ENCODE data around the gene TBC1D10A.

Gene TBC1D10A

GRCh38 chr22:30326706-30327362, at the start of gene TBC1D10A:
Gene TBC1D10A, minus strand, starts transcription at chr22:30326941. Its CDS starts 60 bp downstream, at chr22:30326881.
- peak; percentile 94 for DNase-seq

DNA sequence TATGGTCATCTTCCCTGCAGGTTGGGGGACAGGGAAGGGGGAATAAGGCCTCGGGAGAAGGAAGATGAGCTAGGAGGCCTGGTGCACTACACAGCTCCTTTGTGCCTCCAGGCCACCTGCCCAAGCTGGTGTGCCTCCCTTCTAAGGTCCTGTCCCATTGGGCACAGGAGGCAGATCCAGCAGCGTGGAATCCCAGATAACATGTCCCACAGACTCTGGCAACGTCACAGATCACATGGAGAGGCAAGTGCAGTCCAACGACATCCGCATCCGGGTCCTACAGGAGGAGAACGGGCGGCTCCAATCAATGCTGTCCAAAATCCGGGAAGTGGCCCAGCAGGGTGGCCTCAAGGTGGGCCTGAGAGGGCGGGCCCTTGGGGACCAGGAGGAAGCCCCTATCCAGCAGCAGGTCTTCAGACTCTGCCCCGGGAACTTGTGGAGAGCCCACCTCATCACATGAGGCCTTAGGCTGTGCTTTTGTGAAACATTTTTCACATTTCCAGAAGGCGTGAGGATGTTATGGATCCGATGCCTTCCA, 48.6 kb upstream of the TBC1D10A start:
- DNase-seq: no peak

DNA sequence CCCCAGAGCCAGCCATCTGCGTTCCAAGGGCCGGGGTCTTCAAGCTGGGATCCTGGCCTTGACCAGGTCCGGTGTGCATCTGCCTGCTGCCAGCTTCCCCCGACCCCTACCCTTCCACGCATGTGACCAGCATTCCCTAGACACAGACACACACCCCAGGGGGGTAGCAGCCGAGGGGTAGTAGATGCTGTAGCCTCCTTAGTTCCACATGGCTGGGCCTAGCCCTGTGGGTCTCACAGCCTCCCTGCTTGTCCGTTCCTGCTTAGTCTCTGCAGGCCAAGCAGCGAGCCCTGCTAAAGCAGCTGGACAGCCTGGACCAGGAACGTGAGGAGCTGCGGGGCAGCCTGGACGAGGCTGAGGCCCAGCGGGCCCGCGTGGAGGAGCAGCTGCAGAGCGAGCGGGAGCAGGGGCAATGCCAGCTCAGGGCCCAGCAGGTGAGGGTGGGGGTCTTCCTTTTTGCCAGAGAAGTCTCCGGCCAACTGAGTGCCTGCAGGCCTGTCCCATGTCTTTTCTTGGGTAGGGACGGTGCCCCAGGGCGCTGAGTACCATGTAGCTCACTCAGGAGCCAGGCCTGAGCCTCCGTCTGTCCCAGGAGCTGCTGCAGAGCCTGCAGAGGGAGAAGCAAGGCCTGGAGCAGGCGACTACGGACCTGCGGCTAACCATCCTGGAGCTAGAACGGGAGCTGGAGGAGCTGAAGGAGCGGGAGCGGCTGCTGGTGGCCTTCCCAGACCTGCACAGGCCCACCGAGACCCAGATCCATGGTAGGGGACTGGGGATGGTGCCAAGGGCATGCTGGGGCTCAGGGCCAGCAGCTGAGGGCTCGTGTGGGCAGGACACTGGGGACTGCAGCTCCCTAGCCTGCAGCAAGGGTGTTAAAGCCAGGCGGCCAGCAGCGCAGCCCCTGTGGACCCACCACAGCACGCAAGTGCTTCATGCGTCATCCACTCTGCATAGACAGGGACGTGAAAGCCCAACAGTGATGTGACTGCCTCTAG, 46.9 kb upstream of the TBC1D10A start:
- no peak for DNase-seq

- DNase-seq: no peak
Observed at GRCh38 chr22:30372915-30373314, 46.2 kb upstream of the TBC1D10A start.

DNA sequence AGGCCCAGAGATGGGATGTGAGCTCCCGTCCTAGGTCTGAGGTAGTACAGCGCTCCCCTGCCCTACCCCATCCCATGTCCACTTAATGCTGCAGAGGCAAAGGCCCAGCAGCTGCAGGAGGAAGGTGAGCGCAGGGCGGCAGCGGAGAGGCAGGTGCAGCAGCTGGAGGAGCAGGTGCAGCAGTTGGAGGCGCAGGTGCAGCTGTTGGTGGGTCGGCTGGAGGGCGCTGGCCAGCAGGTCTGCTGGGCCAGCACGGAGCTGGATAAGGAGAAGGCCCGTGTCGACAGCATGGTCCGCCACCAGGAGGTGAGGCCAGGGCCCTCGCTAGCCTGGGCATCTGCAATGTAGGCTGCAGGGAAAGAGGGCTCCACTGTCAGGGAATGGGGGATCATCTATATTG, 45.2 kb upstream of the TBC1D10A start:
- no peak for DNase-seq

GRCh38 chr22:30371321-30371720, 44.6 kb upstream of the TBC1D10A start:
- no peak for DNase-seq

DNA sequence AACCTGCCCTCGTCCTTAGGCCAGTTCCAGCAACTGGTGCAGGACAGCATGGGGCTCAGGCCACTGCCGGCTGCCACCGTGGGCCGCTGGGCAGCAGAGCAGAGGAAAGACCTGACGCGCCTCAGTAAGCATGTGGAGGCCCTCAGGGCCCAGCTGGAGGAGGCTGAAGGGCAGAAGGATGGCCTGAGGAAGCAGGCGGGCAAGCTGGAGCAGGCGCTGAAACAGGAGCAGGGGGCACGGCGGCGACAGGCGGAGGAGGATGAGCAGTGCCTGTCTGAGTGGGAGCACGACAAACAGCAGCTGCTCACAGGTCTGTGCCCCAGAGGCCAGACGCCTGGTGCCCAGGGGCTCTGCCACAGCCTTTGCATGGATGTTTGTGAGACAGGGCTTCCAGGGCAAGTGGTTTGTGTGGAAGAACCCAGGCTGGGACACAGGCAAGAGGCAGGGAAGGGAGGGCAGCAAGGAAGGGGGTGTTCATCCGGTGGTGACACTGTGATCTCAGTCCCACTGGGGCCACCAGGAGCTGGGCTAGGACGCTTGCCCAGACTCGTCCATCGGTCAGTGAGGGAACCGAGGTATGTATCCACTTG, 44.0 kb upstream of the TBC1D10A start:
- DNase-seq: no peak

DNA sequence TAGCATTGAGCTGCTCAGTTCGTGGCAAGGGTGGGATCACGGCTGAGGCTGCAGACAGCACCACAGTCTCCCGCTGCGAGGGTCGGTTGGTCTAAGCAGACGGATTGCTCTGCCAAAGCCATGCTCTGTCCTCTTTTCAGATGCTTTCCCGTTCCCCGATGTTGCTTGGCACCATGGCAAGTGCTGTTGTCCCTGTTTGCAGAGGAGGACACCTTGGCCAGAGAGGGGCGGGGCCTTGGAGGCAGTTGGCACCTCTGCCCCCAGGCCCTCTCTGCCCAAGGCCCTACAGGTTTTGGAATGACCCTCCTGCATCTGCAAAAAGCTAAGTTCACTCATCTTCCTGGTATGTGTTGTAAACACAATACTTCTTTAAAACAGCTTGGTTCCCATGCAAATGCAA, 41.7 kb upstream of the TBC1D10A start:
- no peak for DNase-seq

DNA sequence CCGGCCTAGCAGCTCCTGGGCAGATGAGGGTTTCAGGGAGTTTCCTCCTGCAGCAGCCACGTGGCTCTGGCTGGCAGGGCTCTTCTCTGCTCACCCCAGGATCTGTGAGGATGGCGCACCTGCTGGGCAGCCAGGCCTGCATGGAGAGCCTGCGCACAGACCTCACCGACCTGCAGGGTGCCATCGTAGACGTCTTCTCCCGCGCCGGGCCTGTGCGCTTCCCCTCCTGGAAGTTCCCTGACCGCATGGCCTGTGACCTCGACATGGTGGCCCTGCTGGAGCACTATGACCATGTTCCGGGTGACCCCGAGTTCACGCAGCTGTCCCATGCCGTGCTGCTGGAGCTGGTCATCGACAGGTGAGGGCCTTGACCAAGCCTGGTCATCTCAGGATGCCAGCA, 39.1 kb upstream of the TBC1D10A start:
- no peak for DNase-seq

GRCh38 chr22:30362651-30363281, 36.0 kb upstream of the TBC1D10A start:
- DNase-seq: no peak

DNA sequence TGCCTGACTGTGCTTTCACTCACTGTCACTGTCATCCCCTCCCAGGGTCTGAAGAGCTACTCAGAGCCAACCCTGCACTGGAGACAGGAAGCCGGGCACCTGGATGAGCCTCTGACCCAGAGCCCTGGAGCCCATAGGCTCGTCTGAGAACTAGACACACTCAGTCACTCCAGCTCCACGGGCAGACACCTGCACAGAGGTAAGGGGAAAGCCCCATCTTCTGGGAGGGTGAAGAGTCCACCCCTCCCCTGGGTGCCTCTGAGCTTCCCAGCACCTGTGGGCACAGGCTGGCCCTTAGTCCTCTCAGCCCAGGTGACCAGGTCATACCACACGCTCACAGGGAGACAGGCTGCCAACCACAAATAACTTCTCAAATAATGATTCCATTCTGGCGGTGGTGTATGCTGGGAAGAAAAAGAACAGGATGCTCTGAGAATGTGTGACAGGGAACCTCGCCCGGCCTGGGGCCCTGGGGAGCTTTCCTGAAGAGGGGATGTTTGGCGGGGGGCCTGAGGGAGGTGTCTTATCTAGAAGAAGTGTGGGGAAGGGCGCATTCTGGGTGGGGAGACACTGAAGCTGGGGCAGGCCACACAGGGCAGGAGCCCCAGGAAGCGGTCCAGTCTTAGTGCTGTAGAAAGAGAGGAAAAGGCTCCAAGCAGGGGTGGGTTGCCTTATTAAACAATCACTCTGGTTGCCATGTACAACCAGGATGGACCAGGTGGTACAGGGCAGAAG, 35.3 kb upstream of the TBC1D10A start:
- DNase-seq: no peak

GRCh38 chr22:30358541-30358940, 31.8 kb upstream of the TBC1D10A start:
- DNase-seq: no peak

GRCh38 chr22:30357650-30358215, 31.0 kb upstream of the TBC1D10A start:
- DNase-seq: no peak

DNA sequence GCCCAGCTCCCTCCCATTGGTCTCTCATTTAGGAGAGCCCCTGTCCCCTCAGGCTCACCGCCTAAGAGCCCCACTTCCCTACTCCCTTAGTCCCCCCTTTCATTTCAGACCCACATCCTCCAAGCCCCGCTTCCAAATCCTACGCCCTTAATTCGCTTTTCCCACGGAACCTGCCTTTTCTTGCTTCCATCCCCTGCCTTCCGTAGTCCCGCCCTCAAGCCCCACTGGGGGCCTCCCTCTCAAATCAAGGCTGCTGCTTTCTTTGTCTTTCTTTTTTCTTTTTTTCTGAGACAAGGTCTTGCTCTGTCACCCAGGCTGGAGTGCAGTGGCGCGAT, 30.5 kb upstream of the TBC1D10A start:
- peak; percentile 28 for DNase-seq

- peak; percentile 87 for DNase-seq
Observed at GRCh38 chr22:30356449-30357235, 29.9 kb upstream of the TBC1D10A start, which contains the start of the genes CCDC157 and SF3A1. Gene CCDC157, plus strand, starts transcription at chr22:30357007. Its CDS starts 8,994 bp downstream, at chr22:30366001. Gene SF3A1, minus strand, starts transcription at chr22:30356894. Its CDS starts 102 bp downstream, at chr22:30356792.

DNA sequence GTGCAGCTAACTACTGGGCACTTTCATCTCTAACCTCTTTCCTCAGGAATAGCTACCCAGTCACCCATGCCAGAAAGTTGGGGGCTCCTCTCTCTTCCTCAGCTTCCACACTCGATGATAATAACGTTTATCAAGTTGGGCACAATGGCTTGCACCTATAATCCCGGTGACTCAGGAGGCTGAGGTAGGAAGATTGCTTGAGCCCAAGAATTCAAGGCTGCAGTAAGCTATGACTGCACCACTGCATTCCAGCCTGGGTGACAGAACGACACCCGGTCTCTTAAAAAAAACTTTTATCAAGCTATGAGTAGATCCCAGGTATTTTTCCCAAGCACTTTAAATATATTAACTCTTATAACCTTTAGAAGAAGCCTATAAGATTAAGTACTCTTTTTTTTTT, 27.9 kb upstream of the TBC1D10A start:
- no peak for DNase-seq

GRCh38 chr22:30351226-30351625, 24.5 kb upstream of the TBC1D10A start:
- no peak for DNase-seq

- no peak for DNase-seq
Observed at GRCh38 chr22:30348809-30349208, 22.1 kb upstream of the TBC1D10A start.

- no peak for DNase-seq
Observed at GRCh38 chr22:30348404-30348803, 21.7 kb upstream of the TBC1D10A start.

DNA sequence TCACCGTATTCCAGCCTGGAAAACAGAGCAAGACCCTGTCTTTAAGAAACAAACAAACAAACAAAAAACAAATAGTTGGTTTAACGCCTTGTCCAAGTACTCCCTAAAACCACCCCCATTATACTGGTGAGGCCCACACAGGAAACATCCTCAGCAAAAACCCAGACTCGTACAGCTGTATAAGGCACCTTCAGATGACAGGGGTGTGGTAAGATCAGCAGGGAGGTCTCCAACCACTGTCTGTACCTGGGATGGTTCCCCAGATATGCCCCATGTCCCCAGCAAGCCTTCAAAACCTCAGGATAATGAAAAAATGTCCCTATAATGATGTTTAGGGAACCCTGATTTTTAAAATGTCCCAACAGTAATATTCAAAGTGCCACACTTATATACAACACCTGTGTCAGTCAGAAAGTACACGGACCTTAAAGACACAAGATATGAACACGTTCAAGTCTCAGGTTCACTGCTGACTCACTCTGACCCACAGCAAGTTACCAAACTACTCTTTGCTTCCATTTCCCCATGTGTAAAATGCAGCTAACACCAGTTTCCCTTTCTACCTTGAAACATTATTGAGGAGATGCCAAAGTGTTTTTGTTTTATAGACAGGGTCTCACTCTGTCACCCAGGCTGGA, 20.6 kb upstream of the TBC1D10A start:
- DNase-seq: no peak

Data from activated naive CD4-positive, alpha-beta T cell treated with anti-CD3 and anti-CD28 coated beads, Interleukin-2, amount 50 U/mL, for 16 hours (primary cell).